PC-3 (cell line): ENCODE results near the gene CAMKK2. TPM values are rescaled to one million over a fixed set of nuclear protein-coding genes. Genes with fewer than 3 reads are reported as not detected.

Experiments
- ATAC-seq: fragments of 200-7000 bp; cut with Tn5 transposase; 2 replicates; pipeline ENCODE4 v1.9.1; 2020; ENCODE audit warnings: mild to moderate bottlenecking, moderate library complexity
- Bru-seq: library from RNA; stranded (reverse); fragments of 400-500 nt; gene quantifications from one replicate; lab custom pipeline; 2021; lab: Mats Ljungman, UMichigan
- BruChase-seq, 2 experiments: library from RNA; stranded (reverse); fragments of 400-500 nt; gene quantifications; one replicate each; lab custom pipeline; 2021; lab: Mats Ljungman, UMichigan
- BruUV-seq: library from RNA; stranded (reverse); fragments of 400-500 nt; replicated peaks from 2 replicates; lab custom pipeline; 2021; lab: Mats Ljungman, UMichigan
- CTCF ChIA-PET: fragments of 300-600 bp; sonication (Branson Sonifier 250); formaldehyde crosslinking; loops from one replicate; lab custom pipeline; 2022; ENCODE audit warnings: antibody characterized with exemption; lab: Charles Lee
- POLR2A ChIA-PET: fragments of 300-600 bp; sonication (Branson Sonifier 250); formaldehyde crosslinking; loops from one replicate; lab custom pipeline; 2022; ENCODE audit warnings: antibody characterized with exemption; ENCODE audit not compliant: unreplicated experiment; lab: Charles Lee
- DNase-seq: peaks from one replicate; pipeline ENCODE4 v3.0.0-alpha.2; 2015
- H2AFZ ChIP-seq: fragments of 300-600 bp; sonication (generic); 2 replicates; pipeline ENCODE4 v1.6.0; 2016; ENCODE audit warnings: antibody characterized with exemption, low read length
- H3F3A ChIP-seq: fragments of 300-600 bp; sonication (generic); one replicate; pipeline ENCODE4 v1.6.0; 2017; ENCODE audit warnings: antibody characterized with exemption, low read length, control low read depth, mild to moderate bottlenecking; ENCODE audit not compliant: unreplicated experiment
- H3K27ac ChIP-seq: fragments of 300-600 bp; sonication (generic); 2 replicates; pipeline ENCODE4 v1.5.1; 2016; ENCODE audit warnings: mild to moderate bottlenecking, low read length
- H3K27me3 ChIP-seq: fragments of 300-600 bp; sonication (generic); 2 replicates; pipeline ENCODE4 v1.6.1; 2016; ENCODE audit warnings: low read length, mixed read lengths
- H3K36me3 ChIP-seq: fragments of 300-600 bp; sonication (generic); 2 replicates; pipeline ENCODE4 v1.6.1; 2016; ENCODE audit warnings: low read depth, mixed run types, low read length, mixed read lengths
- H3K4me1 ChIP-seq: fragments of 300-600 bp; sonication (generic); 2 replicates; pipeline ENCODE4 v1.5.1; 2016; ENCODE audit warnings: low read length; ENCODE audit not compliant: insufficient read depth
- H3K4me2 ChIP-seq: fragments of 300-600 bp; sonication (generic); 2 replicates; pipeline ENCODE4 v1.6.0; 2016; ENCODE audit warnings: low read length
- H3K4me3 ChIP-seq: fragments of 300-600 bp; sonication (generic); 2 replicates; pipeline ENCODE4 v1.5.1; 2016; ENCODE audit warnings: mild to moderate bottlenecking, low read length, mixed read lengths
- H3K79me2 ChIP-seq: fragments of 300-600 bp; sonication (generic); 2 replicates; pipeline ENCODE4 v1.6.1; 2017; ENCODE audit warnings: low read length, mixed read lengths
- H3K9ac ChIP-seq: fragments of 300-600 bp; sonication (generic); 2 replicates; pipeline ENCODE4 v1.6.0; 2016; ENCODE audit warnings: mild to moderate bottlenecking, low read length
- H3K9me2 ChIP-seq: fragments of 300-600 bp; sonication (generic); replicated peaks from 2 replicates; pipeline ENCODE4 v1.6.1; 2016; ENCODE audit warnings: mixed run types, low read length, mixed read lengths
- H3K9me3 ChIP-seq: fragments of 300-600 bp; sonication (generic); 2 replicates; pipeline ENCODE4 v1.6.1; 2016; ENCODE audit warnings: low read length, mixed read lengths
- H4K20me1 ChIP-seq: fragments of 300-600 bp; sonication (generic); 2 replicates; pipeline ENCODE4 v1.6.1; 2016; ENCODE audit warnings: low read length, mixed read lengths
- EZH2 ChIP-seq: fragments of 300-600 bp; sonication (generic); IDR thresholded peaks from one replicate; pipeline ENCODE4 v1.6.1; 2017; ENCODE audit warnings: antibody characterized with exemption, mild to moderate bottlenecking, low read length; ENCODE audit not compliant: unreplicated experiment
- EZH2phosphoT487 ChIP-seq: fragments of 300-600 bp; sonication (generic); IDR thresholded peaks from 2 replicates; pipeline ENCODE4 v1.6.1; 2018; ENCODE audit warnings: mild to moderate bottlenecking, antibody characterized with exemption, low read length, borderline replicate concordance
- intact Hi-C: fragments of 100-400 bp; cut with micrococcal nuclease; formaldehyde crosslinking; loops from 2 replicates; pipeline ENCODE4 v1.9.0; 2023
- long read RNA-seq: library from polyadenylated mRNA; unstranded; transcript quantifications from one replicate; pipeline ENCODE4 v2.0.0, GENCODE V29; 2021; ENCODE audit not compliant: unreplicated experiment
- total RNA-seq: library from RNA; depleted of rRNA; stranded (reverse); fragments of >200 nt; gene quantifications from 2 replicates; pipeline ENCODE4 v1.2.3, GENCODE V29; 2014; rRNA removed
- TF ChIP-seq, protein P1 (sequence below): fragments of 300-600 bp; sonication (generic); conservative IDR thresholded peaks from 2 replicates; pipeline ENCODE4 v1.5.1; 2017; ENCODE audit warnings: antibody characterized with exemption, low read depth, mild to moderate bottlenecking, low read length

The CAMKK2 gene
- 20.1 and 26.5 TPM in 2 replicates for total RNA-seq
- percentile 70 among the genes with signal in this experiment for Bru-seq, nascent RNA
- BruChase-seq, experiment 1, labeled RNA remaining after a 6-hour chase: percentile 72 among the genes with signal in this experiment
- BruChase-seq, experiment 2, labeled RNA remaining after a 2-hour chase: percentile 73 among the genes with signal in this experiment
- long read RNA-seq, full-length matches to known transcripts: 25 of 117 reads
- long read RNA-seq, partial matches to known transcripts: 20 of 117 reads
- long read RNA-seq, other reads (novel, unspliced or antisense): 72 of 117 reads

- POLR2A ChIA-PET: interaction anchor here (0.5 to 1.0 kb wide), 5 partner anchors 9 to 716 kb away, joined by 5 to 14 read pairs (median 6); partner anchors contain the start of gene POP5
- ATAC-seq (peak; percentile 75), DNase-seq (peak; percentile 91)
- intact Hi-C loops: no loop called here
- H3K9ac ChIP-seq: peak within 1 kb of the TSS; percentile 94
- TF ChIP-seq EZH2 (no peak), EZH2phosphoT487 (no peak)
- TF ChIP-seq, protein P1, sequence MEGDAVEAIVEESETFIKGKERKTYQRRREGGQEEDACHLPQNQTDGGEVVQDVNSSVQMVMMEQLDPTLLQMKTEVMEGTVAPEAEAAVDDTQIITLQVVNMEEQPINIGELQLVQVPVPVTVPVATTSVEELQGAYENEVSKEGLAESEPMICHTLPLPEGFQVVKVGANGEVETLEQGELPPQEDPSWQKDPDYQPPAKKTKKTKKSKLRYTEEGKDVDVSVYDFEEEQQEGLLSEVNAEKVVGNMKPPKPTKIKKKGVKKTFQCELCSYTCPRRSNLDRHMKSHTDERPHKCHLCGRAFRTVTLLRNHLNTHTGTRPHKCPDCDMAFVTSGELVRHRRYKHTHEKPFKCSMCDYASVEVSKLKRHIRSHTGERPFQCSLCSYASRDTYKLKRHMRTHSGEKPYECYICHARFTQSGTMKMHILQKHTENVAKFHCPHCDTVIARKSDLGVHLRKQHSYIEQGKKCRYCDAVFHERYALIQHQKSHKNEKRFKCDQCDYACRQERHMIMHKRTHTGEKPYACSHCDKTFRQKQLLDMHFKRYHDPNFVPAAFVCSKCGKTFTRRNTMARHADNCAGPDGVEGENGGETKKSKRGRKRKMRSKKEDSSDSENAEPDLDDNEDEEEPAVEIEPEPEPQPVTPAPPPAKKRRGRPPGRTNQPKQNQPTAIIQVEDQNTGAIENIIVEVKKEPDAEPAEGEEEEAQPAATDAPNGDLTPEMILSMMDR: peak; percentile 43
- CTCF ChIA-PET: interaction anchor here (0.6 kb wide), 3 partner anchors 45 to 256 kb away, joined by 4 to 8 read pairs (median 8); no protein-coding TSS in a partner anchor
- no peaks in the 10 kb centered on the region for H3K9me3 ChIP-seq
- H3K4me1 ChIP-seq: peaks cover 12% of the 10 kb centered on the region
- peak within 1 kb of the TSS; percentile 92 for H3K4me2 ChIP-seq
- H4K20me1 ChIP-seq: peaks cover 6% of the 10 kb centered on the region; the same call in 1 of the 2 replicates
- peaks cover 40% of the 10 kb centered on the region for H3K79me2 ChIP-seq
- no peaks in the 10 kb centered on the region for H3K36me3 ChIP-seq
- H3K9me2 ChIP-seq: no peaks in the 10 kb centered on the region
- H3K27me3 ChIP-seq: no peaks in the 10 kb centered on the region
- H3K27ac ChIP-seq: peak within 1 kb of the TSS; percentile 21; the same call in 1 of the 2 replicates
- H2AFZ ChIP-seq: peak within 1 kb of the TSS; percentile 88
- TSS peak; percentile 86 for BruUV-seq
- H3K4me3 ChIP-seq: peak within 1 kb of the TSS; percentile 77
- H3F3A ChIP-seq: no peaks in the 10 kb centered on the region
Measured at GRCh38 chr12:121296618-121297434, at the start of gene CAMKK2. Gene CAMKK2 (minus strand): TSS chr12:121296709. CDS start chr12:121274526, 22,183 bp downstream.

GRCh38 chr12:121345151-121345815 lies 48.8 kb upstream of the CAMKK2 start:
- Histone ChIP-seq H3K27me3 (no peaks in the 10 kb centered on the region), H3K27ac (no peak overlapping the region), H3K79me2 (peaks cover 36% of the 10 kb centered on the region), H3K9ac (no peak overlapping the region), H3K4me3 (no peak overlapping the region), H3F3A (no peaks in the 10 kb centered on the region), H3K4me1 (no peaks in the 10 kb centered on the region), H2AFZ (no peak overlapping the region), H3K9me2 (no peaks in the 10 kb centered on the region), H4K20me1 (no peaks in the 10 kb centered on the region), H3K4me2 (no peak overlapping the region), H3K9me3 (no peaks in the 10 kb centered on the region), H3K36me3 (peaks cover 60% of the 10 kb centered on the region)
- intact Hi-C loops: no loop called here
- DNase-seq: no peak
- ATAC-seq: peak; percentile 22; the same call in 1 of the 2 replicates
- ChIA-PET CTCF (no interaction called here), POLR2A (interaction anchor here (0.6 kb wide), 1 partner anchor 21 kb away, joined by 4 read pairs; no protein-coding TSS in a partner anchor)
- BruUV-seq: no TSS peak
- TF ChIP-seq, protein P1: no peak
- TF ChIP-seq EZH2phosphoT487 (no peak), EZH2 (no peak)
